Myocyte (in vitro differentiated cells): ENCODE results near the gene GNAT1. TPM values are rescaled to one million over a fixed set of nuclear protein-coding genes. Genes with fewer than 3 reads are reported as not detected.
"Not testable (repeated sequence)": the region's sequence is repeated elsewhere in the genome, so short reads cannot be mapped to it uniquely, and the experiment has no call there.

Experiments used
- DNase-seq: peaks from one replicate; pipeline ENCODE4 v3.0.0-alpha.2; 2012; ENCODE audit warnings: low read depth
- total RNA-seq: library from RNA; depleted of rRNA; stranded (reverse); fragments of >200 nt; gene quantifications from 2 replicates; pipeline ENCODE4 v1.2.3, GENCODE V29; 2014

The GNAT1 gene
- total RNA-seq, 1 donor from 2014 or later = 1.9 TPM

GRCh38 chr3:50218448-50218847 lies 27.0 kb downstream of the GNAT1 start:
- no peak for DNase-seq

- DNase-seq = no peak
Measured at GRCh38 chr3:50219285-50219684, 27.9 kb downstream of the GNAT1 start.

GRCh38 chr3:50220109-50220508 lies 28.7 kb downstream of the GNAT1 start:
- DNase-seq = no peak

GRCh38 chr3:50221051-50221410 lies 29.6 kb downstream of the GNAT1 start:
- no peak for DNase-seq

GRCh38 chr3:50221411-50222168 lies 30.2 kb downstream of the GNAT1 start:
- no peak for DNase-seq

GRCh38 chr3:50222169-50222528 lies 30.7 kb downstream of the GNAT1 start:
- DNase-seq = no peak

GRCh38 chr3:50224639-50225038 lies 33.2 kb downstream of the GNAT1 start:
- no peak for DNase-seq

GRCh38 chr3:50226888-50227389 lies 35.5 kb downstream of the GNAT1 start:
- no peak for DNase-seq

- peak; percentile 90 for DNase-seq
Measured at GRCh38 chr3:50227390-50228183, 36.2 kb downstream of the GNAT1 start.

- not testable (repeated sequence) for DNase-seq
Measured at GRCh38 chr3:50228184-50228763, 36.9 kb downstream of the GNAT1 start.

GRCh38 chr3:50229490-50229889 lies 38.1 kb downstream of the GNAT1 start:
- DNase-seq = no peak

GRCh38 chr3:50230104-50230793 lies 38.8 kb downstream of the GNAT1 start:
- no peak for DNase-seq

GRCh38 chr3:50230794-50231125 lies 39.4 kb downstream of the GNAT1 start:
- no peak for DNase-seq

GRCh38 chr3:50231581-50231980 lies 40.2 kb downstream of the GNAT1 start:
- no peak for DNase-seq

- DNase-seq = no peak
Measured at GRCh38 chr3:50232303-50232702, 40.9 kb downstream of the GNAT1 start.

GRCh38 chr3:50233176-50233575 lies 41.8 kb downstream of the GNAT1 start:
- DNase-seq = no peak

GRCh38 chr3:50235716-50236483 lies 44.5 kb downstream of the GNAT1 start, which contains the start of gene GNAI2:
Gene GNAI2, plus strand, starts transcription at chr3:50236204. Its CDS starts 132 bp downstream, at chr3:50236336.
- peak; percentile 99 for DNase-seq

- no peak for DNase-seq
Measured at GRCh38 chr3:50236484-50237132, 45.2 kb downstream of the GNAT1 start.

GRCh38 chr3:50237133-50237651 lies 45.8 kb downstream of the GNAT1 start:
- DNase-seq = peak; percentile 48
